ENCODE results near the gene CBX4. TPM values are rescaled to one million over a fixed set of nuclear protein-coding genes. Genes with fewer than 3 reads are reported as not detected.
A peak's percentile ranks its signal among the peaks of the same experiment; 100 is the strongest.

CBX4 gene
- total and polyA plus RNA-seq, 2 of the 13 experiments (the other 11 are each of a cell fraction or from before 2014, with no cell fraction given), result 25.8 to 50.8 TPM

GRCh38 chr17:79832218-79833109, 6.8 kb downstream of the CBX4 start (continued):
- TF ChIP-seq CSRNP1 (CRISPR knock-in tag; IDR thresholded peaks at IDR 0.05), result peak; percentile 69; the same call in 1 of the 2 replicates
- peak; percentile 86; the same call in 1 of the 2 replicates for TF ChIP-seq ZNF235 (CRISPR knock-in tag; IDR thresholded peaks at IDR 0.05; ENCODE audit: borderline replicate concordance)
- peak; percentile 14; the same call in 1 of the 2 replicates for TF ChIP-seq ZNF792 (CRISPR knock-in tag; IDR thresholded peaks at IDR 0.05)
- peak; percentile 24; the same call in 1 of the 2 replicates for TF ChIP-seq ZBTB2 (CRISPR knock-in tag; IDR thresholded peaks at IDR 0.05; ENCODE audit: low read depth)
- TF ChIP-seq, protein P1, sequence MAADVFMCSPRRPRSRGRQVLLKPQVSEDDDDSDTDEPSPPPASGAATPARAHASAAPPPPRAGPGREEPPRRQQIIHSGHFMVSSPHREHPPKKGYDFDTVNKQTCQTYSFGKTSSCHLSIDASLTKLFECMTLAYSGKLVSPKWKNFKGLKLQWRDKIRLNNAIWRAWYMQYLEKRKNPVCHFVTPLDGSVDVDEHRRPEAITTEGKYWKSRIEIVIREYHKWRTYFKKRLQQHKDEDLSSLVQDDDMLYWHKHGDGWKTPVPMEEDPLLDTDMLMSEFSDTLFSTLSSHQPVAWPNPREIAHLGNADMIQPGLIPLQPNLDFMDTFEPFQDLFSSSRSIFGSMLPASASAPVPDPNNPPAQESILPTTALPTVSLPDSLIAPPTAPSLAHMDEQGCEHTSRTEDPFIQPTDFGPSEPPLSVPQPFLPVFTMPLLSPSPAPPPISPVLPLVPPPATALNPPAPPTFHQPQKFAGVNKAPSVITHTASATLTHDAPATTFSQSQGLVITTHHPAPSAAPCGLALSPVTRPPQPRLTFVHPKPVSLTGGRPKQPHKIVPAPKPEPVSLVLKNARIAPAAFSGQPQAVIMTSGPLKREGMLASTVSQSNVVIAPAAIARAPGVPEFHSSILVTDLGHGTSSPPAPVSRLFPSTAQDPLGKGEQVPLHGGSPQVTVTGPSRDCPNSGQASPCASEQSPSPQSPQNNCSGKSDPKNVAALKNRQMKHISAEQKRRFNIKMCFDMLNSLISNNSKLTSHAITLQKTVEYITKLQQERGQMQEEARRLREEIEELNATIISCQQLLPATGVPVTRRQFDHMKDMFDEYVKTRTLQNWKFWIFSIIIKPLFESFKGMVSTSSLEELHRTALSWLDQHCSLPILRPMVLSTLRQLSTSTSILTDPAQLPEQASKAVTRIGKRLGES (CRISPR knock-in tag; IDR thresholded peaks at IDR 0.05; ENCODE audit: borderline replicate concordance), result 0 out of 2 replicates have a peak, but pooled peaks have one; percentile 54
- TF ChIP-seq KAT8 (CRISPR knock-in tag; IDR thresholded peaks at IDR 0.05), result peak; percentile 11; the same call in 1 of the 2 replicates
- peak; percentile 57; the same call in 1 of the 2 replicates for TF ChIP-seq GATA4 (IDR thresholded peaks at IDR 0.05; ENCODE audit: borderline replicate concordance, low read depth)
- no peak for TF ChIP-seq CBX5 (CRISPR knock-in tag; IDR thresholded peaks at IDR 0.05; ENCODE audit: borderline replicate concordance)
- no peak; the same call in 1 of the 2 replicates for TF ChIP-seq ZNF850 (CRISPR knock-in tag; conservative IDR thresholded peaks at IDR 0.05)
- 0 out of 2 replicates have a peak, but pooled peaks have one; percentile 29 for TF ChIP-seq ELF1 (CRISPR knock-in tag; IDR thresholded peaks at IDR 0.05)
- no peak for TF ChIP-seq PLRG1 (conservative IDR thresholded peaks at IDR 0.05)
- 0 out of 4 replicates have a peak, but pooled peaks of 1 of the 2 experiments have one; percentile 20 for TF ChIP-seq KLF16 (CRISPR knock-in tag; IDR thresholded peaks at IDR 0.05)
- TF ChIP-seq, protein P2, sequence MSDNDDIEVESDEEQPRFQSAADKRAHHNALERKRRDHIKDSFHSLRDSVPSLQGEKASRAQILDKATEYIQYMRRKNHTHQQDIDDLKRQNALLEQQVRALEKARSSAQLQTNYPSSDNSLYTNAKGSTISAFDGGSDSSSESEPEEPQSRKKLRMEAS (IDR thresholded peaks at IDR 0.05), result peak; percentile 67
- TF ChIP-seq ZMYM2 (CRISPR knock-in tag; IDR thresholded peaks at IDR 0.05), result no peak
- no peak for TF ChIP-seq ATF7 (IDR thresholded peaks at IDR 0.05)
- TF ChIP-seq ATF7 (CRISPR knock-in tag; IDR thresholded peaks at IDR 0.05), result no peak
- no peak for TF ChIP-seq HMG20A (CRISPR knock-in tag; IDR thresholded peaks at IDR 0.05; ENCODE audit: borderline replicate concordance)
